Kidney epithelial cell (primary cell): Measurements from ENCODE around the gene LRFN2. TPM values are rescaled to one million over a fixed set of nuclear protein-coding genes. Genes with fewer than 3 reads are reported as not detected.

Experiments
- DNase-seq: peaks from one replicate; pipeline ENCODE4 v3.0.0-alpha.2; 2010; ENCODE audit warnings: low read depth
- H3K27me3 ChIP-seq: 2 replicates; pipeline ENCODE4 v1.6.0; 2011; ENCODE audit warnings: low read length; ENCODE audit not compliant: control insufficient read depth, insufficient read depth
- H3K36me3 ChIP-seq: 2 replicates; pipeline ENCODE4 v1.5.1; 2011; ENCODE audit warnings: low read length; ENCODE audit not compliant: control insufficient read depth, insufficient read depth
- H3K4me3 ChIP-seq: 2 replicates; pipeline ENCODE4 v1.5.1; 2011; ENCODE audit warnings: low read depth, mild to moderate bottlenecking, control low read depth, low read length
- total RNA-seq: library from RNA; depleted of rRNA; stranded (reverse); fragments of >200 nt; gene quantifications from 2 replicates; pipeline ENCODE4 v1.2.3, GENCODE V29; 2015
- TF ChIP-seq, protein P1 (sequence below): IDR thresholded peaks from 2 replicates; pipeline ENCODE4 v1.5.1; 2011; ENCODE audit warnings: mild to moderate bottlenecking, moderate library complexity, low read length, control low read depth, inconsistent platforms; ENCODE audit not compliant: insufficient read depth, poor library complexity, severe bottlenecking

LRFN2 gene
- total RNA-seq, 1 donor from 2014 or later, result not detected

DNA sequence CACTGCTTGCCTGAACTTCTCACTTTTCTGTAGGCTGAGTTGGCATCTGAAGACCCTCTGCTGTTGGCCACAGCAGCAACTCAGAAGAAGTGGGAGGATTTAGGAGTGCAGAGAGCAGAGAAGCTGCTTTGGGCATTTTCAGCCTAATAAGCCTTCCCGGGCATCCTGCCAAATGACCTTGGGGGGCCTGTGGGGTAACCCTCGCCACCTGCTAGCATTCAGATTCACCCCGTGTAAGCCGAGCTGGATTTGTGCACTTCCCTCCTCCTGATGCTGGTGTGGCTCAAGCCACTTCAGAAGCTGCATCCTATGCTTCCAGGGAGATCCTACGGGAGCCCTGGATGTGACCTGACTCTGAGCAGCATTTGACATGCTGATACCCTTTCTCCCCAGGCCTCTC, 114.8 kb downstream of the LRFN2 start:
- Histone ChIP-seq H3K27me3 (no peaks in the 10 kb centered on the region), H3K4me3 (no peak overlapping the region), H3K36me3 (no peaks in the 10 kb centered on the region)
- TF ChIP-seq, protein P1, sequence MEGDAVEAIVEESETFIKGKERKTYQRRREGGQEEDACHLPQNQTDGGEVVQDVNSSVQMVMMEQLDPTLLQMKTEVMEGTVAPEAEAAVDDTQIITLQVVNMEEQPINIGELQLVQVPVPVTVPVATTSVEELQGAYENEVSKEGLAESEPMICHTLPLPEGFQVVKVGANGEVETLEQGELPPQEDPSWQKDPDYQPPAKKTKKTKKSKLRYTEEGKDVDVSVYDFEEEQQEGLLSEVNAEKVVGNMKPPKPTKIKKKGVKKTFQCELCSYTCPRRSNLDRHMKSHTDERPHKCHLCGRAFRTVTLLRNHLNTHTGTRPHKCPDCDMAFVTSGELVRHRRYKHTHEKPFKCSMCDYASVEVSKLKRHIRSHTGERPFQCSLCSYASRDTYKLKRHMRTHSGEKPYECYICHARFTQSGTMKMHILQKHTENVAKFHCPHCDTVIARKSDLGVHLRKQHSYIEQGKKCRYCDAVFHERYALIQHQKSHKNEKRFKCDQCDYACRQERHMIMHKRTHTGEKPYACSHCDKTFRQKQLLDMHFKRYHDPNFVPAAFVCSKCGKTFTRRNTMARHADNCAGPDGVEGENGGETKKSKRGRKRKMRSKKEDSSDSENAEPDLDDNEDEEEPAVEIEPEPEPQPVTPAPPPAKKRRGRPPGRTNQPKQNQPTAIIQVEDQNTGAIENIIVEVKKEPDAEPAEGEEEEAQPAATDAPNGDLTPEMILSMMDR, result no peak
- no peak for DNase-seq

DNA sequence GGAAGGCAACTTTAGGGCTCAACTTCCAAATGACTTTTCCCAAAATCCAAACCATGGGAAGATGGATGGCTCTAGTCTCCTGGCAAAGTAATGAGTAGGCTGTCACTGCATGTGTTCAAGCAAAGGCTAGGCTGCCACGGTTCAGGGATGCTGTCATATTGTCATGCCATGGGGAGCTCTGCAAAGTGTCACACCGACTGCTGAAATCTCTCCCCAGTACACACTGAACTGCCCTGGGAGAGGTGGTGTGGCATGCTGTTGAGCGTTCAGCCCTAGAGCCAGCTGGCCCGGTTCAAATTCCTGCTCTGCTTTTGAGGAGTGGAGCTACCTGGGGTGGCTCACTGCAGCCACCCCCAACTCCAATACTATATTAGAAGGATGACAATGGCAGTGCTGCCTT, 115.9 kb downstream of the LRFN2 start:
- Histone ChIP-seq H3K36me3 (no peaks in the 10 kb centered on the region), H3K27me3 (no peaks in the 10 kb centered on the region), H3K4me3 (no peak overlapping the region)
- DNase-seq, result no peak
- TF ChIP-seq, protein P1, result no peak

DNA sequence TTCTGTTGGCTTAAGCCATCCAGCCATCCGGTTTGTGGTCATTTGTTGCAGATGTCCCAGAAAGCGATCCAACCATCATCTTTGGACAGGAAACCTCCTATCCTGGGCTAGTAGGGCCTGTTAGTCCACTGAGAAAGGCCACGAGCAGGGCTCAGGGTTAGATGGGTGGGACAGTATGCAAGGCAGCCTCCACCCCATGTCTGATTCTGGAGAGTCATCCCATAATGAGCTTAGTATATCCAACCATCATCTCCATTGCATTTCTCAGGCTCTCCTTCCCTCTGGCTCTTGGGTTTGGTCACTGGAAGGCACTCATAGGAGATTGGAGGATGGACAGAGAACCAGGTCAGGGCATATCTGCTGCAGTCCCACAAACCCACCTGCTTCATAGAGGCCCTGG, 117.8 kb downstream of the LRFN2 start:
- DNase-seq, result no peak

DNA sequence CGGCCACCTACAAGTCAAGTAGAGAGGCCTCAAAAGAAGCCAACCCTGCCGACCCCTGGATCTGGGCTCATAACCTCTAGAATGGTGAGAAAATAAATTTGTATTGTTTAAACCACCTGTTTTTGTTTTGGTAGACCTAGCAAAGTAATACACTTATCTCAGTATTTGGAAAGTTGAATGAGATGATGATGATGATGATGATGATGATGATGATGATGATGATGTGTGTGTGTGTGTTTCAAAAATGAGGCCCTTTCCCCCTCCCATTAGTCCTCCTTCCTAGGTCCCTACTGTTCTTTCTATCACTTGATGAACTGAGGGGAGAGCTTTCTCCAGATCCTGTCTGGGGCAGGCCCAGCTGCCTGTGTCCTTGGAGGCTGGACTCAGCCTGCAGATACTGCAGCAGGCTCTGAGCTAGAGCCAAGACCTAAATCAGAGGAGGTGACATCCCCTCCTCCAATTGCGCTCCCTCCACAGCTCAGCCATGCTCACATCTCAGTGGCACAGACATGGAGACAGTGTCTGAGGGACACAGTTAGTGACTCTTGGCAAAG, 120.1 kb downstream of the LRFN2 start:
- H3K4me3 ChIP-seq, result no peak overlapping the region
- no peak for DNase-seq

More for the DNA sequence above, 117.8 kb downstream of the LRFN2 start:
- Histone ChIP-seq H3K4me3 (no peak overlapping the region), H3K27me3 (no peaks in the 10 kb centered on the region), H3K36me3 (no peaks in the 10 kb centered on the region)
- TF ChIP-seq, protein P1, result no peak

DNA sequence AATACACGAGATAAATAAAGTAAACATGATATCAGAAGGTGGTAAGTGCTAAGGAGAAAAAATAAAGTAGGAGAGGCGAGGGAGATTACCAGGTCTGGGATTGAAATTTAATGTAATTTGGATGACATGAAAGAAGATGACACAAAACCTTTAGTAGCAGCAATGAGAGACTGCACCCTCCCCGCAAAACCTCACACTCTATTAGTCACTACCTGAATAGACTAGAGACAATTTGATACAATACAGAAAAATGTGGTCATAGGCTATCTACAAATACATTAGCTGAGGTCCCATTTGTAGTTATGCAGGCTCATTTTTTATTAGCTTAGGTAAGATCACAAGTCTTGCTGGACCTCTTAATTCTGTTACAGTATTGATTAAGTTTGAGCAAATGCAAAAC, 125.5 kb downstream of the LRFN2 start:
- Histone ChIP-seq H3K27me3 (no peaks in the 10 kb centered on the region), H3K4me3 (no peak overlapping the region), H3K36me3 (no peaks in the 10 kb centered on the region)
- TF ChIP-seq, protein P1, result no peak
- no peak for DNase-seq

More for the DNA sequence above, 120.1 kb downstream of the LRFN2 start:
- Histone ChIP-seq H3K27me3 (no peaks in the 10 kb centered on the region), H3K36me3 (no peaks in the 10 kb centered on the region)
- TF ChIP-seq, protein P1, result no peak

DNA sequence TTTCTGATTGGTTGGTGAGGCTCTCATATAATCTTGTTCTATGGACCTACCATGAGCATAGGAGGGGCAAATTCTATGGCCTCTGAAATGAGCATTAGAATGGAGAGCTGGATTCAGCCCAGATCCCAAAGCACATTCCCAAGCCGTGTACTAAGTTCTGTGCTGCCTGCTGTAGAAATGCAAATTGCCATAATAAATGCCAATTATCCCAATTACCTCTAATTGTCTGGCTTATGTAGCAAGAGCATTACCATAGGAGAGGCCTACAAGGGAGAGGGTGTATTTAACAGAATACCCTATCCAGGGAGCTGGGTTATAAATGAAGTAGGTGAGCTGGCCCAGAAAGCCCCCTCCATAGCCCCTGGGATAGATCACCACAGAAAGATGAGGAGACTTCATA, 126.8 kb downstream of the LRFN2 start:
- H3K36me3 ChIP-seq, result no peaks in the 10 kb centered on the region
- H3K27me3 ChIP-seq, result no peaks in the 10 kb centered on the region
- DNase-seq, result no peak
- TF ChIP-seq, protein P1, result no peak
- no peak overlapping the region for H3K4me3 ChIP-seq
